Upper lobe of left lung (tissue), 6 donors: ENCODE measurements around the gene PLEKHA1. TPM values are rescaled to one million over a fixed set of nuclear protein-coding genes. Genes with fewer than 3 reads are reported as not detected.

ENCODE experiments used
- ATAC-seq, 2 donors: fragments of 200-7000 bp; cut with Tn5 transposase; one replicate each; pipeline ENCODE4 v1.9.1; 2022; ENCODE audit warnings: mild to moderate bottlenecking in 2 of 2, moderate library complexity in 2 of 2; ENCODE audit not compliant: low FRiP score in 2 of 2
- DNase-seq, 2 donors: peaks; one replicate each; pipeline ENCODE4 v3.0.0-alpha.2; 2019 to 2020
- H3K27ac ChIP-seq, 4 donors: fragments of 200-600 bp; sonication (generic); one replicate each; pipeline ENCODE4 v1.5.1; 2016 to 2019
- H3K27me3 ChIP-seq, 4 donors: fragments of 200-600 bp; sonication (generic); one replicate each; pipeline ENCODE4 v1.5.1; 2017 to 2019
- H3K36me3 ChIP-seq, 4 donors: fragments of 200-600 bp; sonication (generic); one replicate each; pipeline ENCODE4 v1.5.1; 2016 to 2019
- H3K4me1 ChIP-seq, 4 donors: fragments of 200-600 bp; sonication (generic); one replicate each; pipeline ENCODE4 v1.5.1; 2018 to 2019
- H3K4me3 ChIP-seq, 4 donors: fragments of 200-600 bp; sonication (generic); one replicate each; pipeline ENCODE4 v1.5.1; 2017 to 2019; ENCODE audit warnings: mild to moderate bottlenecking in 2 of 4, moderate library complexity in 1 of 4
- H3K9me3 ChIP-seq, 4 donors: fragments of 200-600 bp; sonication (generic); one replicate each; pipeline ENCODE4 v1.5.1; 2018 to 2019
- EP300 ChIP-seq, 4 donors: sonication (generic); formaldehyde crosslinking; IDR thresholded peaks; one replicate each; pipeline ENCODE4 v1.5.1; 2017; ENCODE audit warnings: antibody characterized with exemption in 4 of 4, control low read depth in 2 of 4
- POLR2A ChIP-seq, 4 donors: fragments of 450-650 bp; IDR thresholded peaks; one replicate each; pipeline ENCODE4 v1.5.1; 2016 to 2017; ENCODE audit warnings: antibody characterized with exemption in 4 of 4, mild to moderate bottlenecking in 2 of 4
- POLR2AphosphoS5 ChIP-seq, 2 donors: sonication (generic); formaldehyde crosslinking; IDR thresholded peaks; one replicate each; pipeline ENCODE4 v1.5.1; 2017; ENCODE audit warnings: antibody characterized with exemption in 2 of 2
- WGBS, 2 donors: methylation state at CpG; one replicate each; pipeline ENCODE4 v1.1.5; 2017 to 2018; 5-methylcytosine and 5-hydroxymethylcytosine counted together
- total RNA-seq, 6 donors: library from RNA; depleted of rRNA in 4 of 6; stranded (reverse); fragments of >200 nt in 4 of 6; gene quantifications; one replicate each; pipeline versions ENCODE4 v1.1.0 to v1.2.1, GENCODE V29; 2016 to 2021
- TF ChIP-seq, protein P1 (sequence below), 6 experiments: fragments of 450-650 bp in 4 of 6; fragments of 200-600 bp in 2 of 6; sonication (generic) in 2 of 6; IDR thresholded peaks; one replicate each; pipeline ENCODE4 v1.5.1; 2016 to 2019; ENCODE audit warnings: antibody characterized with exemption in 6 of 6
- donor health status: DM: no; HTN: no; CAD: no; lungs with moderate emphysema.
- donor health status: DM: no; HTN: yes; CAD: no; lungs with severe emphysema.

The PLEKHA1 gene
- total RNA-seq, 6 donors from 2014 or later = 29.5 to 78.4 (median 43.7) TPM

DNA sequence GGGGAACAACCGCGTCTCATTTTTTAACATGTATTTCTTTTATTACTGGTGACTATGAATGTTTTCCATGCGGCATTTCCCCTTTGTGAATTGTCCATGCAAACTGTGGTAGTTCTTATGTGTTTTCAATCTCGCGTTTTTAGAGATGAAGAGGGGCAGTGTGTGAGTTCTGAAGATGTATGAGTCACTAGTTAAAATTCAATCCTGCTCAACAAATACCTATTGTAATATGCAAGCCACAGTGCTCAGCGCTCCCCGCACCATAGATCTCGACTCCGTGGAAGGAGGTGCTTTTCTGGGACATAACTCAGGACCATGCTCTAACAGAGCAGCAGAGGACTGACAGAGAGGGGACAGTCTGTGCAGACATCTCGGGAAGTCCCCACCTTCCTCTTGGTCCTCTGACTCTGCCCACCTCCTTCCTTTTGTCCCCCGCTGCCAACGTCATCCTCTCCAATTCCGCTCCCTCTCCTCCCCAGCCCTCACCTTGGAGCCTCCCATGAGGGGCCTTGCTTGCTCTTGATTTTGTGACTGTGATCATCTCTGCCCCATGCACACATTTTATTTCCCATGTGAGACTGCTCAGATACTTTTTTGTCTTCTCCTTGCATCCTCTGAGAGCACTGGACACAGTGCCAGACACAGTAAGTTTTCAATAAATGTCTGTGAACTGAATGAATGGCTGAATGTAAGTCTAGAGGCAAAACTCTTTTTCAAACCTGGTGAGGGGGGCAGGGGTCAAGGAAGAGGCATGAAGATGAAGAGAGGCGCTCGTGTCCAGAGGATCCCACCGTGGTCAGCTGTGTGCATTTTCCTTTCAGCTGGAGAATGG, 42.7 kb upstream of the PLEKHA1 start:
- Histone ChIP-seq H3K4me3 (no peak overlapping the region), H3K36me3 (no peaks in the 10 kb centered on the region), H3K4me1 (no peaks in the 10 kb centered on the region), H3K27ac (no peak overlapping the region), H3K27me3 (no peaks in the 10 kb centered on the region), H3K9me3 (no peaks in the 10 kb centered on the region)
- 65 to 71% methylated on average over 16 of the region's 16 CpGs for WGBS, 2 donors
- DNase-seq (no peak), ATAC-seq (no peak)
- TF ChIP-seq, protein P1, sequence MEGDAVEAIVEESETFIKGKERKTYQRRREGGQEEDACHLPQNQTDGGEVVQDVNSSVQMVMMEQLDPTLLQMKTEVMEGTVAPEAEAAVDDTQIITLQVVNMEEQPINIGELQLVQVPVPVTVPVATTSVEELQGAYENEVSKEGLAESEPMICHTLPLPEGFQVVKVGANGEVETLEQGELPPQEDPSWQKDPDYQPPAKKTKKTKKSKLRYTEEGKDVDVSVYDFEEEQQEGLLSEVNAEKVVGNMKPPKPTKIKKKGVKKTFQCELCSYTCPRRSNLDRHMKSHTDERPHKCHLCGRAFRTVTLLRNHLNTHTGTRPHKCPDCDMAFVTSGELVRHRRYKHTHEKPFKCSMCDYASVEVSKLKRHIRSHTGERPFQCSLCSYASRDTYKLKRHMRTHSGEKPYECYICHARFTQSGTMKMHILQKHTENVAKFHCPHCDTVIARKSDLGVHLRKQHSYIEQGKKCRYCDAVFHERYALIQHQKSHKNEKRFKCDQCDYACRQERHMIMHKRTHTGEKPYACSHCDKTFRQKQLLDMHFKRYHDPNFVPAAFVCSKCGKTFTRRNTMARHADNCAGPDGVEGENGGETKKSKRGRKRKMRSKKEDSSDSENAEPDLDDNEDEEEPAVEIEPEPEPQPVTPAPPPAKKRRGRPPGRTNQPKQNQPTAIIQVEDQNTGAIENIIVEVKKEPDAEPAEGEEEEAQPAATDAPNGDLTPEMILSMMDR (IDR thresholded peaks at IDR 0.05) = no peak
- TF ChIP-seq POLR2A (IDR thresholded peaks at IDR 0.05) (no peak), EP300 (IDR thresholded peaks at IDR 0.05) (no peak), POLR2AphosphoS5 (IDR thresholded peaks at IDR 0.05) (no peak)

DNA sequence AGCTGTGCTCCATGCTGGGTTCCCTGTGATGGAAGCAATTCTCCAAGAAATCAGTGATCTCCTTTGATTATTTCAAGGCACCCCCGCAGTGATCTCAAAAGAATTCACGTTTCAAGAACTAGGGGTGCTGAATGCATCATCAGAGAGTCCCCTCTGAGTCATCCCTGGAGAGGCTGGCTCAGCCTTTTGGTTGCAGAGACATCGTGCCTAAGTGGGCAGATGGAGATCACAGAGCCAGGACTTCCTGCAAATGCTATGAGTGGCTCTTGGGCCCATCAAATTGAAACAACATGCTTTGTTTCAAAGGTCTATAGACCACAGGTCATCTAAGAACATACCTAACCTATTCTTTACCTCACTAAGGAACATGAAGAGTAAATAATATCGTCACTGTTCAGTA, 41.5 kb upstream of the PLEKHA1 start:
- Histone ChIP-seq H3K4me1 (no peaks in the 10 kb centered on the region), H3K27ac (no peak overlapping the region), H3K36me3 (no peaks in the 10 kb centered on the region), H3K4me3 (no peak overlapping the region), H3K27me3 (no peaks in the 10 kb centered on the region), H3K9me3 (no peaks in the 10 kb centered on the region)
- 68 to 82% methylated on average over 4 of the region's 4 CpGs for WGBS, 2 donors
- no peak for ATAC-seq
- DNase-seq = no peak
- TF ChIP-seq, protein P1 (IDR thresholded peaks at IDR 0.05) = no peak
- TF ChIP-seq POLR2A (IDR thresholded peaks at IDR 0.05) (no peak), EP300 (IDR thresholded peaks at IDR 0.05) (no peak), POLR2AphosphoS5 (IDR thresholded peaks at IDR 0.05) (no peak)

DNA sequence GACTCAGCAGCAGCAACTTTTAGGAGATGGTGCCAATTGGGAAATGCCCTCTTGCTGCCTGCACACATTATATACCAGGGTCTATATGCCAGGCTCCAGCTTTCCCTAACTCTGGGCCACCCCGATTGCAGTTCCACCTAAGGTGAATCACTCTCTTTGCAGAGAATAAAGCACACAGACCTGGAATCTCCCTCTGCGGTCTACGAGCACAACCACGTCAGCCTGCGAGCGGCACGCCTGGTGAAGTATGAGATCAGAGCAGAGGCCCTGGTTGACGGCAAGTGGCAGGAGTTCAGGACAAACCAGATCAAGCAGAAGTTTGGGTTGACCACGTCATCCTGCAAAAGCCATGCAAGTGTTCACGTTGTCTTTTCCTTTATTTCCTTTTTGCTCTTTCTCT, 38.2 kb upstream of the PLEKHA1 start:
- 85 to 88% methylated on average over 8 to 10 of the region's 10 CpGs for WGBS, 2 donors
- Histone ChIP-seq H3K4me3 (no peak overlapping the region), H3K9me3 (no peaks in the 10 kb centered on the region), H3K36me3 (no peaks in the 10 kb centered on the region), H3K27me3 (no peaks in the 10 kb centered on the region), H3K4me1 (peaks cover 0 to 3% (median 1%) of the 10 kb centered on the region in 4 donors), H3K27ac (no peak overlapping the region)
- TF ChIP-seq, protein P1 (IDR thresholded peaks at IDR 0.05) = no peak
- TF ChIP-seq EP300 (IDR thresholded peaks at IDR 0.05) (no peak), POLR2AphosphoS5 (IDR thresholded peaks at IDR 0.05) (no peak), POLR2A (IDR thresholded peaks at IDR 0.05) (no peak)
- DNase-seq (peak in 1 of 2 donors; percentile 20), ATAC-seq (no peak)

DNA sequence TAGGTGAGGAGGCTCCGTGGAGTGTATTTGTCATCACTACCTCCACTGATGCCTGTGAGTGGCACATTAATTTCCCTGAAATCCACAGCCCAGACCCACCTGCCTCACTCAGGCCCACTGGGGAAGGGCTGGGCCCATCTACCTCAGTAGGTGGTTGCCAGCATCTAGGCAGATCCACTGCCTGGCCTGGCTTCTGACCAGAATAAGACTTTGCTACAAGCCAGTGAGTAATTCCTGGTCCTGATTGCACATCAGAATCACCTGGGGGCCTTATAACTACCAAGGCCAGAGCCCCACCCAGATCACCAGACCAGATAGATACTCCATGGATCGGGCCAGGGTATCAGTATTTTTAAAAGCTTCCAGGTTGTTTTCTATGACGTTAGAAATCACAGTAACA, 37.5 kb upstream of the PLEKHA1 start:
- TF ChIP-seq POLR2AphosphoS5 (IDR thresholded peaks at IDR 0.05) (no peak), EP300 (IDR thresholded peaks at IDR 0.05) (no peak)
- TF ChIP-seq, protein P1 (IDR thresholded peaks at IDR 0.05) = no peak
- no peak overlapping the region for H3K27ac ChIP-seq
- ATAC-seq (no peak), DNase-seq (no peak)
- no peaks in the 10 kb centered on the region for H3K27me3 ChIP-seq
- H3K4me3 ChIP-seq = no peak overlapping the region
- no peaks in the 10 kb centered on the region for H3K36me3 ChIP-seq
- WGBS, 2 donors = 88 to 92% methylated on average over 3 of the region's 3 CpGs
- peaks cover 0 to 3% (median 1%) of the 10 kb centered on the region in 4 donors for H3K4me1 ChIP-seq
- H3K9me3 ChIP-seq = no peaks in the 10 kb centered on the region
